GM12801 (cell line): ENCODE measurements around the gene CAMK1D.

Source experiments
- CTCF ChIP-seq: IDR thresholded peaks from one replicate; pipeline ENCODE4 v1.5.1; 2011; ENCODE audit warnings: control low read depth; ENCODE audit not compliant: insufficient read length; ENCODE audit errors: extremely low read depth

Gene CAMK1D

GRCh38 chr10:12412666-12413368, 63.5 kb downstream of the CAMK1D start:
- no peak for TF ChIP-seq CTCF

GRCh38 chr10:12413369-12413711, 64.0 kb downstream of the CAMK1D start:
- no peak for TF ChIP-seq CTCF

- TF ChIP-seq CTCF = no peak
Observed at GRCh38 chr10:12414278-12414989, 65.1 kb downstream of the CAMK1D start.

- TF ChIP-seq CTCF = no peak
Observed at GRCh38 chr10:12416344-12417050, 67.2 kb downstream of the CAMK1D start.

GRCh38 chr10:12417331-12417730, 68.0 kb downstream of the CAMK1D start:
- no peak for TF ChIP-seq CTCF

- TF ChIP-seq CTCF = no peak
Observed at GRCh38 chr10:12418000-12418399, 68.7 kb downstream of the CAMK1D start.

- TF ChIP-seq CTCF = no peak
Observed at GRCh38 chr10:12418725-12419261, 69.4 kb downstream of the CAMK1D start.
